Suprapubic skin (tissue), 2 donors: ENCODE data around the gene ZNF2.

Source experiments
- EP300 ChIP-seq: sonication (generic); formaldehyde crosslinking; IDR thresholded peaks from one replicate; pipeline ENCODE4 v1.6.1; 2017; ENCODE audit warnings: antibody characterized with exemption
- POLR2A ChIP-seq, 2 donors: fragments of 450-650 bp; IDR thresholded peaks; one replicate each; pipeline ENCODE4 v1.6.1; 2017; ENCODE audit warnings: antibody characterized with exemption in 2 of 2, mild to moderate bottlenecking in 2 of 2, moderate library complexity in 2 of 2

DNA sequence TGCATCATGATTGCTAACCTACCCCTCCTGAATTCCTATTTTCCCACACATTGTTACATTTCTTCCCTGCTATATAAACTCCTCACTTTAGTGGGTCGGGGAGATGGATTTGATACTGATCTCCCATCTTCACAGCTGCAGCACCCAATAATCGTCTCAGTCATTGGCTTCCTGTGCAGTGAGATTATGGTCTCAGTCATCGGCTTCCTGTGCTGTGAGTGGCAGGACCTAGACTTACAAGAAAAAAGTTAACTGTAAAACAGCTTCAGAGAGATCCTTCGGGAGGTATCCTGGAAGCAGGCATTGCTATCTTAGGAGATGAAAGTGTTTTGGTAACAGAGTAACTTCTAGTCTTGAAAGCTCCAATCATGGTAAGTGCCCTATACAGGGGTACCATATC lies 38.3 kb downstream of the ZNF2 start:
- TF ChIP-seq EP300 (no peak), POLR2A (IDR thresholded peaks at IDR 0.05) (no peak)
